Mammary epithelial cell (primary cell): ENCODE data around the gene TBL1X.

Source experiments
- CTCF ChIP-seq, 2 donors: IDR thresholded peaks in 1 of 2; conservative IDR thresholded peaks in 1 of 2; 2 replicates each; pipeline ENCODE4 v1.5.1; 2011 to 2012; ENCODE audit warnings: inconsistent platforms in 2 of 2, low read length in 2 of 2, mild to moderate bottlenecking in 2 of 2, control low read depth in 1 of 2, low read depth in 1 of 2; ENCODE audit not compliant: insufficient read depth in 1 of 2; ENCODE audit errors: extremely low read depth in 1 of 2
- EZH2 ChIP-seq: IDR thresholded peaks from 2 replicates; pipeline ENCODE4 v1.6.1; 2012; ENCODE audit warnings: low read length, inconsistent platforms, borderline replicate concordance

GRCh38 chrX:9663216-9663615, 198.4 kb downstream of the TBL1X start:
- TF ChIP-seq EZH2: no peak
- no peak for TF ChIP-seq CTCF (conservative IDR thresholded peaks at IDR 0.05 in 1 of 2, IDR thresholded peaks at IDR 0.05 in 1 of 2; ENCODE audit: extremely low read depth in 1 of 2, insufficient read depth in 1 of 2, low read depth in 1 of 2, low read length in 2 of 2)
